NCI-H510A treated with DMSO at 0.1 percent for 48 hours (cell line): ENCODE measurements around the gene LATS1.
A peak's percentile ranks its signal among the peaks of the same experiment; 100 is the strongest.

Experiments used
- DNase-seq: peaks from one replicate; lab custom pipeline; 2025; lab: John Stamatoyannopoulos, UW

Gene LATS1

GRCh38 chr6:149660028-149660427, 57.9 kb downstream of the LATS1 start:
- no peak for DNase-seq

GRCh38 chr6:149657441-149657840, 60.5 kb downstream of the LATS1 start:
- no peak for DNase-seq

GRCh38 chr6:149651056-149651455, 66.8 kb downstream of the LATS1 start:
- DNase-seq: no peak

- peak; percentile 98 for DNase-seq
Observed at GRCh38 chr6:149648148-149649145, 69.5 kb downstream of the LATS1 start, which contains the start of gene KATNA1. Gene KATNA1 (minus strand): TSS chr6:149648714. CDS start chr6:149638547, 10,167 bp downstream.

GRCh38 chr6:149646599-149646998, 71.3 kb downstream of the LATS1 start:
- no peak for DNase-seq

GRCh38 chr6:149642829-149643580, 74.9 kb downstream of the LATS1 start:
- DNase-seq: no peak

GRCh38 chr6:149636124-149636523, 81.8 kb downstream of the LATS1 start:
- DNase-seq: no peak

GRCh38 chr6:149634315-149634714, 83.6 kb downstream of the LATS1 start:
- no peak for DNase-seq

- no peak for DNase-seq
Observed at GRCh38 chr6:149628875-149629510, 88.9 kb downstream of the LATS1 start.

- no peak for DNase-seq
Observed at GRCh38 chr6:149627672-149628071, 90.2 kb downstream of the LATS1 start.

GRCh38 chr6:149615805-149616204, 102.1 kb downstream of the LATS1 start:
- DNase-seq: no peak

GRCh38 chr6:149614337-149614736, 103.6 kb downstream of the LATS1 start:
- no peak for DNase-seq

GRCh38 chr6:149608381-149608982, 109.4 kb downstream of the LATS1 start:
- DNase-seq: no peak
